Measurements from ENCODE around the gene PRSS12. TPM values are rescaled to one million over a fixed set of nuclear protein-coding genes. Genes with fewer than 3 reads are reported as not detected.

PRSS12 gene
- total RNA-seq, 1 donor from 2014 or later, result 8.5 TPM

- ATAC-seq (peak in 1 of 2 donors; percentile 66), DNase-seq (peak; percentile 61)
- Histone ChIP-seq H3K27me3 (ENCODE audit: low read depth) (peaks cover 21% of the 10 kb centered on the region), H3K27ac (no peak overlapping the region), H3K36me3 (no peaks in the 10 kb centered on the region), H3K9me3 (no peaks in the 10 kb centered on the region), H3K4me1 (peaks cover 12% of the 10 kb centered on the region), H3K4me3 (no peak overlapping the region)
- intact Hi-C loops (cut with DNase I), result no loop called here
- TF ChIP-seq, protein P1, sequence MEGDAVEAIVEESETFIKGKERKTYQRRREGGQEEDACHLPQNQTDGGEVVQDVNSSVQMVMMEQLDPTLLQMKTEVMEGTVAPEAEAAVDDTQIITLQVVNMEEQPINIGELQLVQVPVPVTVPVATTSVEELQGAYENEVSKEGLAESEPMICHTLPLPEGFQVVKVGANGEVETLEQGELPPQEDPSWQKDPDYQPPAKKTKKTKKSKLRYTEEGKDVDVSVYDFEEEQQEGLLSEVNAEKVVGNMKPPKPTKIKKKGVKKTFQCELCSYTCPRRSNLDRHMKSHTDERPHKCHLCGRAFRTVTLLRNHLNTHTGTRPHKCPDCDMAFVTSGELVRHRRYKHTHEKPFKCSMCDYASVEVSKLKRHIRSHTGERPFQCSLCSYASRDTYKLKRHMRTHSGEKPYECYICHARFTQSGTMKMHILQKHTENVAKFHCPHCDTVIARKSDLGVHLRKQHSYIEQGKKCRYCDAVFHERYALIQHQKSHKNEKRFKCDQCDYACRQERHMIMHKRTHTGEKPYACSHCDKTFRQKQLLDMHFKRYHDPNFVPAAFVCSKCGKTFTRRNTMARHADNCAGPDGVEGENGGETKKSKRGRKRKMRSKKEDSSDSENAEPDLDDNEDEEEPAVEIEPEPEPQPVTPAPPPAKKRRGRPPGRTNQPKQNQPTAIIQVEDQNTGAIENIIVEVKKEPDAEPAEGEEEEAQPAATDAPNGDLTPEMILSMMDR (IDR thresholded peaks at IDR 0.05), result no peak
Observed at GRCh38 chr4:118348886-118349285, 3.9 kb downstream of the PRSS12 start.

DNA sequence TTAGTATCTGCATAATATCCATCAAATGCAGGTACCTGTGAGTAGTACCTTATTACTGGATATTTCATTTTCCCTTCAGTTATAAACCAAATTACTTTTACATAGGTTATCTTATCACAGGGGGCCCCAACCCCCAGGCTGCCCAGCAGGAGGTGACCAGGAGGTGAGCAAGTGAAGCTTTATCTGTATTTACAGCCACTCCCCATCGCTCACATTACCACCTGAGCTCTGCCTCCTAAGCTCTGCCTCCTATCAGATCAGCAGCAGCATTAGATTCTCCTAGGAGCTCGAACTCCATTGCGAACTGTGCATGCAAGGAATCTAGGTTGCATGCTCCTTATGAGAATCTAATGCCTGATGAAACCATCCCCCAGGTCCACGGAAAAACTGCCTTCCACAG lies 6.3 kb downstream of the PRSS12 start:
- H3K4me3 ChIP-seq, result no peak overlapping the region
- no peak overlapping the region for H3K27ac ChIP-seq
- TF ChIP-seq, protein P1 (IDR thresholded peaks at IDR 0.05), result no peak
- ATAC-seq (no peak), DNase-seq (no peak)
- H3K9me3 ChIP-seq, result no peaks in the 10 kb centered on the region
- no peaks in the 10 kb centered on the region for H3K36me3 ChIP-seq
- no peaks in the 10 kb centered on the region for H3K27me3 ChIP-seq (ENCODE audit: low read depth)
- no peaks in the 10 kb centered on the region for H3K4me1 ChIP-seq
- intact Hi-C loops (cut with DNase I), result no loop called here

DNA sequence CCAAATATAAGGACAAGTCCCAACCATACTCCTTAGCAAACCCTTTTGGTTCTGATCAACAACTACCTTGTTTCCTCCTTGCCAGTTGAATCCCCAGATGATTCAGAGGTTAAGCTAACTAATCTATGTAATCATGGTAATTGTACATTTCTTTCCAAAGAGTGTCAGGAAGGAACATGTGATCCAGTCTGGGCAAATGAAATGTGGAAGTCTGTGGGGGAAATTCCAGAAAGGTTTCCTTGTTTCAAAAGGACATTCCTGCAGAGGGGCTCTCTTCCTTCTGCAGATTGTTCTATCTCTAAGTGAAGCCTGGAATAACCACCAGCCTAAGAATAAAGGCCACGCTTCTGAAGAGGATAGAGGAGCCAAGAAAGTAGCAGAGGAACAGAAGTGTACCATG lies 7.0 kb downstream of the PRSS12 start:
- ATAC-seq (no peak), DNase-seq (no peak)
- intact Hi-C loops (cut with DNase I), result no loop called here
- H3K4me3 ChIP-seq, result no peak overlapping the region
- no peaks in the 10 kb centered on the region for H3K36me3 ChIP-seq
- H3K27ac ChIP-seq, result no peak overlapping the region
- H3K27me3 ChIP-seq (ENCODE audit: low read depth), result no peaks in the 10 kb centered on the region
- TF ChIP-seq, protein P1 (IDR thresholded peaks at IDR 0.05), result no peak
- H3K4me1 ChIP-seq, result no peaks in the 10 kb centered on the region
- H3K9me3 ChIP-seq, result no peaks in the 10 kb centered on the region

- intact Hi-C loops (cut with DNase I), result no loop called here
- Histone ChIP-seq H3K27ac (no peak overlapping the region), H3K27me3 (ENCODE audit: low read depth) (no peaks in the 10 kb centered on the region), H3K4me3 (no peak overlapping the region), H3K36me3 (no peaks in the 10 kb centered on the region), H3K4me1 (no peaks in the 10 kb centered on the region), H3K9me3 (no peaks in the 10 kb centered on the region)
- DNase-seq, result no peak
- TF ChIP-seq, protein P1 (IDR thresholded peaks at IDR 0.05), result no peak
- ATAC-seq, result no peak
Observed at GRCh38 chr4:118344801-118345200, 8.0 kb downstream of the PRSS12 start.

DNA sequence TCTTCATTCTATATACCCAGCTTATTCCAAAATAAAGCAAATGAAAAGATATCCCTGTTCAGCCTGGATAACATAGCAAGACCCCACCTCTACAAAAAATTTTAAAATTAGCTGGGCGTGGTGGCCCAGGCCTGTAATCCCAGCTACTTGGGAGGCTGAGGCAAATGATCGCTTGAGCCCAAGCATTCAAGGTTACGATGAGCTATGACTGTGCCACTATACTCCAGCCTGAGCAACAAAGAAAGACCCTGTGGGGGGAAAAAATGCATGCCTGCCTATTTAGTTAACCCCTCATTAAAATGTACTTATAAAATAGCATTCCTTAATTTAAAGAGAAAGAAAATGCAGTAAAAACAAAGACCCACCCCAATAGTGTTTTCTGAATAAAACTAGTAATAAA lies 9.3 kb downstream of the PRSS12 start:
- ATAC-seq (no peak), DNase-seq (no peak)
- Histone ChIP-seq H3K27me3 (ENCODE audit: low read depth) (no peaks in the 10 kb centered on the region), H3K4me1 (peaks cover 5% of the 10 kb centered on the region), H3K9me3 (no peaks in the 10 kb centered on the region), H3K36me3 (no peaks in the 10 kb centered on the region), H3K27ac (no peak overlapping the region), H3K4me3 (no peak overlapping the region)
- TF ChIP-seq, protein P1 (IDR thresholded peaks at IDR 0.05), result no peak
- intact Hi-C loops (cut with DNase I), result no loop called here

DNA sequence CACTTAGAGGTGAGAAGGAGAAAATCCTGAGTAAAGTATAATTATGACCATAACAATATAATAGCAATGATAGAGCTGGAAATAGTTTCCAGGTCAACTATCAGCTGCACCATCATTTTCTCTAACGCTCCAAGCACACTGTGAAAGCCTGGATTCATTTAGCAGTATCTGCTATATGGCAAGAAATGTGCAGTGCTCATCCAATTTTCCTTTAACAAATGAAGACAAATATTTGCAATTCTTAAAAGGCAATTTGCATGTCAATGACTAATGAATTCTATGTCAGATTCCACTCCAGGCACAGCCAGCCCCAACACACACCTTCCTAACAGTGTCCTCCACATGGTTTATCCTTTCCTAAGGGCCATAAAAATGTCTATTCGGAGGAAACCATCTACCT lies 12.7 kb downstream of the PRSS12 start:
- Histone ChIP-seq H3K27me3 (ENCODE audit: low read depth) (no peaks in the 10 kb centered on the region), H3K36me3 (no peaks in the 10 kb centered on the region), H3K4me1 (peaks cover 5% of the 10 kb centered on the region), H3K4me3 (no peak overlapping the region), H3K9me3 (no peaks in the 10 kb centered on the region), H3K27ac (no peak overlapping the region)
- intact Hi-C loops (cut with DNase I), result no loop called here
- TF ChIP-seq, protein P1 (IDR thresholded peaks at IDR 0.05), result no peak
- DNase-seq (no peak), ATAC-seq (no peak)

Data from lower lobe of right lung (tissue), 2 donors.